ENCODE measurements around the gene SELL. TPM values are rescaled to one million over a fixed set of nuclear protein-coding genes. Genes with fewer than 3 reads are reported as not detected.
A peak's percentile ranks its signal among the peaks of the same experiment; 100 is the strongest.
"Not testable (repeated sequence)": the region's sequence is repeated elsewhere in the genome, so short reads cannot be mapped to it uniquely, and the experiment has no call there.

The SELL gene
- 12.3 TPM for total RNA-seq

DNA sequence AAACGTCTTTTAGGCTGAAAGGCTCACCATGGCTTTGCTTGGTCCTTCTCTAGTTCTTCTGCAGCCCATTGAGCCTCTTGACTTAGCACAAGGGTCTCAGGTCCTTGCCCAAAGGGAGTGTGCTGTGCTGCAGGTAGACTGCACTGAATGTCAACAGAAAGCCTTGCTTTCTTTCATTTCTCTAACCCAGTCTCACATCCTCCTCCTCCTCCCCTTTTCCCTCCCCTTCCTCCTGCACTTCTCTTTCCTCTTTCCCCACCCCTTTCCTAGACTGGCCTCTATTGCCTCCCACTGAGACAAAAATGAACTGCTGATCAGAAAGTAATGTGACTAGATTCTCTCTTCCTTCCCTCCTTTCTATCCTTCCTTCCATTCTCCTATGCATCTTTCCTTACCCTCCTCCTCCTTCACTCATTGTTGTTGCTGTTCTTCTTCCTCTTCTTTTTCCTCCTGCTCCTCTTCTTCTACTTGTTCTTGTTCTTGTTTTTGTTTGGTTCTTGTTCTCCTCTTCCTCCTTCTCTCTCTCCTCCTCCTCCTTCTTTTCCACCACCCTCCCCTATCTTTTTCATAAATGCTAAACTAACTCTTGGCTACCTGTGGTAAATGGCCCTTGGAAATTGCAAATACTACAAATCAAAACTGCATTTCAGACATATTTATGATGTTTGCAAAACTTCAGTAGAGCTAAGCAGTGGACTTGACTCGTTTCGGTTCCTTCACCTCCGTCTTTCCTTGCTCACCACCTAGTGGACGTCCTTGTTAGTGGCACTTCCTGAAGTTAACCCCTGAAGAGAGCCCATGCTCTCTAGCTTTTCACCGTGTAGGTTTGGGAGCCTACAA is at the start of gene SELL:
TSS of gene SELL (minus strand) at position 152 of the 840 bp plus-strand sequence. CDS start at position 30, 122 bp downstream.
- DNase-seq: peak; percentile 11

DNA sequence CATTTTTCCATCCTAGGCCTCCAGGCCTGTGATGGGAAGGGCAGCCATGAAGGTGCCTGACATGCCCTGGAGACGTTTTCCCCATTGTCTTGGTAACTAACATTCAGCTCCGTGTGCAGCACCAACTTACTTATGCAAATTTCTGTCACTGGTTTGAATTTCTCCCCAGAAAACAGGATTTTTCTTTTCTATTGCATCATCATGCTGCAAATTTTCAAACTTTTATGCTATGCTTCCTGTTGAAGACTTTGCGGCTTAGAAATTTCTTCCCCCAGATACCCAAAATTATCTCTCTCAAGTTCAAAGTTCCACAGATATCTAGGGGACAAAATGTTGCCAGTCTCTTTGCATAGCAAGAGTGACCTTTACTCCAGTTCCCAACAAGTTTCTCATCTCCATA is 47.6 kb upstream of the SELL start:
- DNase-seq: no peak

DNA sequence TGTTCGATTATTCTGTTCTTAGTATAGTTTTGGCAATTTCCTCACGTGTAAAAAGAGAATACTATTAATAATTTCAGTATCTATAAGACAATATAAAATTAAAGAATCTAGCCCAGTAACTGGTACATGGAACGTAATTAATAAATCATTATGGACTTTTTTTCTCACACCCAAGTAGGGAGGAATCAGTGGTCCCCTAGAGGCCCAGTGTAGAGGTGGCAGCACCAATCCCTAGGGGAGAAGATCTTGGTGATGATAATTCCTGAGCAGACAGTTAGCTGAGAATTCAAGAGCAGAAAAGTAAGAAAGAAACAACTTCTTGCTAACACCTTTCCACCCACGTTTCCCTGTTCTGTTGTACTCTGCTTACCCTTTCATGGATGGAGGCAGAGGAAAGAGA is 42.1 kb upstream of the SELL start:
- DNase-seq: no peak

DNA sequence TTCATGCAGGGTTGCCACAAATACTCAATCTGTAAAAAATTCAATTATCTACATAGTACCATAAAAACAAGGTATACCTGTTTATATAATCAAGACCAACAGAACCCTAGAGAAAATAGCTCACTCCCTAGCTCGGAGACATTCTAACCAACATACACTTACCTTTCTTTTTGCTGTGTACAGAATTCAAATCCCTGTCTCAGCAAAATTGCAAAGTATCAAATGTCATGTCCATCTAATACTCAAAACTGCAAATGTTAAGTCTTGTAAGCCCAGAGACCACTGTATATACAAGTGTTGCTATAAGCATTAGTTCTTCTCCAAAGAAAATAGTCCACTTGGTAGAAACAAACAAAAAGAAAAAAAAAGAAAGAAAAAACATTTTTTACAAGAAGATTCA is 38.6 kb upstream of the SELL start:
- DNase-seq: no peak

DNA sequence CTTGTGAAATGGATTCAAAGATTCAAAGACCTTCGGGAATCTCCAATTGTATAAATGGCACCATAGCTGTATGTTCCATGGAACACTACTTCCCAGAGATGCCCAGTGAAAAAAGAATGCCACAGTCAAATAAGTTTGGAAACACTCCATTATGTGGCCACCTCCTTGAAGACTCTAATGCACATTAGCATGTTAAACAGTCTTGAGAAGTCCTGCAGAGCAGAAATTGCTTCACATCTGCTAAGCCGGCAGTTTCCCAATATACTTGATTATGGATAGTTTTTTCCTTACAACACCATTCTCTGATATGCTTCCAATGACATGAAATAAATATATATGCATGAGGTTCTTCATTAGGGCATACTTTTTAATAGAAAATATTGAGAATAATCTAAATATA is 35.1 kb upstream of the SELL start:
- no peak for DNase-seq

DNA sequence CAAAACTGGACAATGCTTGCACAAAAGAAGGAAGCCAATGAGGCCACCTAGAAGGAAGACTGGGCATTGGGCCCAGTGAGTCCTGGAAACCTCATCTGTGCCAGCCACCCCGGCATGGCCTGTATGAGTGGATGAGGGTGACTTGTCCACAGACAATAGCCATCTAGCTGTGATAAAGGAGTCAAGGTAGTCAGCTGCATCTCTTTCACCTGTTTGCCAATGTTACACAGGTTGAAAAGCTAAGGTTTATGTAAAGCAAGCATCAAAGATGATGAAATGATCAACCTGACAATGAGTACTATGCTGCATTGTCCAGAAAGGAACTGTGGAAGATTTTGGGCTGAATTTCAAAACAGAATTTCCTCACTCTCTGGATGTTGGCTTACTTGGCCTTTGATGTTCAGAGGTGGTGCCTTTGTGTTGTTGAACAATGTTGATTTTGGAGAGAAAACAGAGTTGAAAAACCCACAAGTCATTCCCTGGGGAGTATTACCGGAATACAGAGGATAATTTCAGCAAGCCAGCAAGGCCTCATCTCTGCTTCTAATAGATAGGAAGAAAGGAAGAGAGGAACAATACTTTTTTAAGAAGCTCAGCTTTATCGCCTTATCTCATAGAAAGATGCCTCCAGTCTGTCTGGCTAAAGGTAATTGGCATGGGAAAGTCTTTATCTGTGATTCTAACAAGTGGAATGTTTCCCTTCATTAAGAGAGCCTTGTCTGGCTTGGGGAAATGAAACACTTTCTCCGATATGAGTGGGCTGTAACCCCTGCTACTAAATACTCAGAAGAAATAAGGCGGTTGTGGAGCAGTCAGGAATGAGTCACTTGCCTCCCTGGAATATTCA is 33.8 kb upstream of the SELL start:
- DNase-seq: no peak

DNA sequence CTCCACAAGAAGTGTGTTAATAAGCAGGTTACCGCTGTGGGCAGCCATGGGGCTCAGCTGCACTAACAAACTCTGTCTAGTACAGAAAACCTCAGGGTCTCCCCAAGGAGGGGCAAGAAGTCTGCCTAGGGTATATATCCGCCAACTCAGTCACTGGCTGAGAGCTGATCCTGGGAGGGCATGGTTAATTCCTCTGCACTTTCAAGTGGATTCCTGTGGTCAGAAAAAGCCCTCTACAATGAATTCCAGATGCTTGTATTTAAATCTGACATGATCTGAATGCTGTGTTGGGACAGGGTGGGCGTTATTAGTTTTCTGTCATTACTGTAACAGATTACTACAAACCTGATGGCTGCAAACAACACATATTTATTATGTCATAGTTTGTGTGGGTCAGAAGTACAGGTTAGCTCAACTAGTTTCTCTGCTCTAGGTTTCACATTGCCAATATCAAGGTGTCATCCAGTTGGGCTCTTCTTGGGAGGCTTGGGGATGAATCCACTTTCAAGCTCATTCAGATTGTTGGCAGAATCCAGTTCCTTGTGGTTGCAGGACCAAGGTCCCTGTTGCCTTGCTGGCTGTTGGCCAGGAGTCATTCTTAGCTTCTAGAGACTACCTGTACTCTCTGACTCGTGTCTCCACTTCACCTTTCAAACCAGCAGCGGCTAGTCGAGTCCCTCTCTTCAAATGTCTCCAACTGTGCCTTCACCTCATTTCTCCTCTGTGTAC is 30.4 kb upstream of the SELL start:
- peak; percentile 7 for DNase-seq

DNA sequence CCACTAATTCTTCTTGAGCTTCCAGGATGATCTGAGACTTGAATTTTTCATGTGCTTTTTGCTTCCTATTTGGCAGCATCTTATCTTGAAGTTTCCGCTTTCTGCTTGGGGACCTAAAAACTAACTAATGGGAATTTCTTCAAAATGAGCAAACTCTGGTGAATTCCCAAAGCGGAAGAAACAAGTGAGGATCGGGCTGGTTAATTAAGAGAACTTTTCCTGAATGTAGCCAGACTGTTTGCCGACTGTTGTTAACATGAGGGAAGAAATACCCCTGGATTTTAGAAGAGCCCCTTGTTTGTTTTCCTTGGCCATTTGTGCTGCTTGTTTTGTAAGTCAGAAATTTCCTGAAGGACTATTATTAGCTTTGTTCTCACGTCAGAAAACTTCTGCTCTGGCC is 28.6 kb upstream of the SELL start:
- no peak for DNase-seq

DNA sequence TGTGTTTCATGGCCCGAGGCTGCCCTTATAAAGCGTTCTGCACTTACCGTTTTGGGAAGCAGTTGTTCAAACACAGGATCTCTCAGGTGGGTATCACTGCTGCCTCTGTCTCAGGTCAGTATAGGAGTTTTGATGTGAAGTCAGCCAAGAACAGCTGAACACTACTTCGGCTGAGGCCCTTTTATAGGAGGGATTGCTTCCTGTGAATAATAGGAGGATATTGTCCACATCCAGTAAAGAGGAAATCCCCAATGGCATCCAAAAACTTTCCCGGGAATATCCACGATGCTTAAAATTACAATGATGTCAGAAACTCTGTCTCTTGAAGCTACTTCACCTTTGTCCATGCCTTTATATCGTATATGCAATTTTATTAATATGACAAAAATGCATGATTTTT is 22.5 kb upstream of the SELL start, which contains the start of gene SELE:
TSS of gene SELE (minus strand) at position 156 of the 400 bp plus-strand sequence. CDS start 467 bp downstream, outside the sequence.
- no peak for DNase-seq

DNA sequence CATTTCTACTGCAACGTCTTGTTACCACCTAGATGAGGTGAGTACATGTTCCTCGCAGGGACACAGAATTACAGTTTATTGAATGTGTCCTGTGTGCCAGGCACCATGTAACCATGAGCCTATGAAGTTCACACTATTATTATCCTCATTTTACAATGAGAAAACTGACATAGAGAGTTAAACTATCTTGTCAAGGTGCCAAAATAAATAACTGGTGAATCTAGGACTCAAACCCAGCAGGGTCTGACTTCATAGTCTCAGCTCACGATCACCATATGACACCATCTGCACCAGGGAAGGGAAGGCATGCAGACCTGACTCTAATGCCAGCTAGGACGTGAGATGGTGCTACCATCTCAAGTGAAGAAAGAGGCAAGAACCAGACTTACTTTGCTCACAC is 20.0 kb upstream of the SELL start:
- DNase-seq: no peak

DNA sequence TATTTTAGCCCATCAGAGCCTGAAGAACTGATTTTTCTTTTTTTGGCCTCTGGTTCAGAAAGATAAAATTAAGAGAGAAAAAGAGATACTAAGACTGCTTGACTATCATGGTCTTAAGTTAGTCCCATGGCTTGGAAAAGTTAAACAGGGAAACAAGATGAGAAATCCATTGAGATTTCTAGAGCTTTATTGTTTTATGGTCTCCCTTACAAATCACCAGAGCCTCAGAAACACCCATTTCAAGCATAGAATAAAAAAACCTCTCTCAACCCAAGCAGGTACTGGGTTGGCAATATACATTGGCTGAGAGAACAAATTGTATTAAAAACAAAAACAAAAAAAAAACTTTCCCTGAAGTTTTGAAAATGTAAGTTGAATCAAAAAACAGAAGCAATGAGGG is 18.6 kb upstream of the SELL start:
- no peak for DNase-seq

DNA sequence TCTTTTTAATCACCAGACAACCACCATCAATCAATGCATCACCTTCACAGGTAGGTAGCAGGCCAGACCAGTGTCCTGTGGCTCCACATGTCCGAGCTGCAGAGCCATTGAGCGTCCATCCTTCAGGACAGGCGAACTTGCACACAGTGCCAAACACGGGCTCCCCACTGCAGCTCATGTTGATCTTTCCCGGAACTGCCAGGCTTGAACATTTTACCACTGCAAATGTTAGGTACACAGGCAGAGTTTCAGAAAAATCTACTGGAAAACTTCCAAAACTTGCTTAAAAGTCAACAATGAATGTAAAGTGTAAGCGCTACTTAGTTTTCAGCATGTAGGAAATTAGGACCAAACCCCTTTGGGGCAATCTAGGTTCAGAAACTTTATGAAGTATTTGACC is 15.9 kb upstream of the SELL start:
- no peak for DNase-seq

DNA sequence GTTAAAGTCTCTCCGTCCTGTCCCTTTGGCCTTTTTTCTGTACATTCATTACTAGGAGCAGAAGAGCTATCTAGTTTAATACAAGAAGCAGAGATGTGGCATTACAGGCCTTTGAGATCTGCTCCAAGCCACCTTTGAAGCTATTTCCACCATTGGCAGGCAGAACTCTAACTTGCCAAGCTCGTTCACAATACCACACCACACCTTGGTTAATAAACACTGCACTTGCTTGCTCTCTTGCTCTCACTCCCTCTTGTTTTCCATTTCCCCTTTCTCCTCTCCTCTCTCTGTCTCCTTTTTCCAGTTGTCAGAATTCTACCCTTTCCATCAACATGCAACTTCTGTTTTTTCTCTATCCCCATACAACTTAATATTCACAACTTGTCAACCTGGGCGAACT is 15.4 kb upstream of the SELL start:
- DNase-seq: no peak

DNA sequence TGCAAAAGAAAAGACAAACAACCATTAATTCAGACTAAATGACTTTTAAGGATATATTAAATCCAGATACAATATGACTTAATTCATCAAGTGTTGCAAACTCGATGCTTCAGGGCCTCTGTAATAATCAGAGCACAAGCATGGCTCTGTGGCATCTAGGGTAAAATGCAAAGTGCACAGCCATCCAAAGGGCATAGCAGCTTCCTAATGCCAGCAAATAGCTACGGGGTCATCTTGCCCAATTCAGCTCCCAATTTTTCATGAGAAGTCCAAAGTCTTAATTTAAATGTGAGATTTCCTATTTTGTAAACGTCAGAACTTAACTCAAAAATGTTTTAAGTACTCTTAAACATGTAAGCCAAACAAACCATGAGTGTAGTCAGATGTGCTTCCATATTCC is 14.5 kb upstream of the SELL start:
- no peak for DNase-seq

DNA sequence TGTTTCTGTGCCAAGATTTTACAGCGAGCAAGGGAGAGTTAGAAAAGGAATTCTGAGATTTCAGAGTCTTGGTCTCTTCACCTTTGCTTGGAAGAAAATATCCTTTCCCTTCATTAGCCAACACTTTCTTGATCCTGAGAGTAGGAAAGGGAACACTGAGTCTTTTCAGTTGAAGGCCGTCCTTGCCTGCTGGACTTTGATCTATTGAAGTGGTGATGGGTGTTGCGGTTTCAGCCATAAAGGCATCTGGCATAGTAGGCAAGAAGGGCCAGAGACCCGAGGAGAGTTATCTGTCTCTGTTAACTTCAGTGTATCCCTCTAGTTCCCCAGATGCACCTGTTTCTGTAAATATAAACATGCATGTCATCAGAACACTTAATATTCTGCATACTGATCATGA is 12.7 kb upstream of the SELL start:
- no peak for DNase-seq

DNA sequence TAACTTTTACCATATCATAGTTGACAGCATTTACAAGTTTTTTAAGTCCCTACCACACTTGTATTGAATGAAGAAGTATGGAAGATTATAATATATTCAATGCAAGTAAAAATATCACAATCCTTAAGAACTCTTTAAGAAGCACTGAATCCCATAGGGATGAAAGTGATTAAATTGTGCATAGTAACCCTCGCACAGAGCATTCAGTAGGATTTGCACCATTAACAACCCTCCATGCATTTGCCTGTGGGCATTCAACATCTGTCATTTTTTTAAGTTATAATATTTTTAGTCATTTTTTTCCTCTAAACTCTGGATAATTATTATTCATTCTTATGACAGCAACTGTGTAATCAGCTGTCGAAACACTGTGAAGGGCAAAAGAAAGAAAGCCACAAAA is 12.3 kb upstream of the SELL start:
- DNase-seq: no peak

DNA sequence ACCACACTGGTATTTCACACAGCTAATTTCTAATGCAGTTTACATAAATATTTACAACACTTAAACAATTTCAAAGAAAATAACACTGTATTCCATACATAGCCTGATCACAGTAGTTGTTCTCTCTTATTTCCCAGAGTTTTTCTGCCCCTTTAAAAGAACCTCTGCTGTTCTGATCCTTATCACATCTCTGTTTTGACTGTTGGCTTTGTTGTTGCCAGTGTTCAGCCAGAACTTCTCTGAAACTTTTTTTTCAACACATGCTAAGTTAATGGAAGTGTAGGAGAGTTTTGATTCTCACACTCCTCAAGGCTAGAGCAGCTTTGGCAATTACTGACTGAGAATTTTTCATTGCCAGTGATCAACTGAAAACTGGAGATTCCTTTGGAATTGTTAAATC is 11.4 kb upstream of the SELL start:
- no peak for DNase-seq

DNA sequence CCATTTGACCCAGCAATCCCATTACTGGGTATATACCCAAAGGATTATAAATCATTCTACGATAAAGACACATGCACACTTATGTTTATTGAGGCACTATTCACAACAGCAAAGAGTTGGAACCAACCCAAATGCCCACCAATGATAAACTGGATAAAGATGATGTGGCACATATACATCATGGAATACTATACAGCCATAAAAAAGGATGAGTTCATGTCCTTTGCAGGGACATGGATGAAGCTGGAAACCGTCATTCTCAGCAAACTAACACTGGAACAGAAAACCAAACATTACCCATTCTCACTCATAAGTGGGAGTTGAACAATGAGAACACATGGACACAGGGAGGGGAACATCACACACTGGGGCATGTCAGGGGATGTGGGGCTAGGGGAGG is 3.7 kb upstream of the SELL start:
- not testable (repeated sequence) for DNase-seq

DNA sequence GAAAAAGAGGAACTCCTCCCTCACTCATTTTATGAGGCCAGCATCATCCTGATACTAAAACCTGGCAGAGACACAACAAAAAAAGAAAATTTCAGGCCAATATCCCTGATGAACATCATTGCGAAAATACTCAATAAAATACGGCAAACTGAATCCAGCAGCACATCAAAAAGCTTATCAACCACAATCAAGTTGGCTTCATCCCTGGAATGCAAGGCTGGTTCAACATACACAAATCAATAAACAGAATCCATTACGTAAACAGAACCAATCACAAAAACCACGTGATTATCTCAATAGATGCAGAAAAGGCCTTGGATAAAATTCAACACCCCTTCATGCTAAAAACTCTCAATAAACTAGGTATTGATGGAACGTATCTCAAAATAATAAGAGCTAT is 1.7 kb upstream of the SELL start:
- DNase-seq: not testable (repeated sequence)

DNA sequence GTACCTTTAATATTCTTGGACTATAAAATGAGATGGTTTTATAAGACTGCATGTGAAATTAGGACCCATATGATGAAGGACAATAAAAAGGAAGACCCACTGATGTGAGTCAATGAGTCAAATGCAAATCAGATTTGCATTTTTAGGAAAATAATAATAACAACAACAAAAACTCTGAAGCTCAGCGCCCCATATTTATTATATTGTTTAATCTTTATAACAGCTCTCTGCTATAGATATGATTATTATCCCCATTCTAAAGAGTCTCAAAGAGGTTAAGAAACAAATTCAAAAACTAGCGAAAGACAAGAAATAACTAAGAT is 850 bp upstream of the SELL start:
- no peak for DNase-seq

DNA sequence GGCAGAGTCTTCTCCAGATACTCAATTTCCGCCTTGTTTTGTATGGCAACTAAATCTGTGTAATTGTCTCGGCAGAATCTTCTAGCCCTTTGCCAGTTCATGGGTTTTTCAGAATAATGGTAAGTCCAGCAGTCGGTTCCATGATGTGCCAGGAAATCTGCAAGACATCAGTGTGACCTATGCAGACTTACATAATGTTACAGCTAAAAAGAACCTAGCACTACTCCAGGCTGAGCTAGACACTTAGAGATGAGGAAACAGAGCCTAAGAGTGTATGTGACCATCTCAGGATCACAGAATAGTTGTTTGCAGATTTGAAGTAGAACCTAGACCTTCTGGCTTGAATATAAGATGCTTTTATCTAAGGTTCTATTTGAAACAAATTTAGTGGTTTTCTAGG is 2.8 kb downstream of the SELL start:
- DNase-seq: no peak

DNA sequence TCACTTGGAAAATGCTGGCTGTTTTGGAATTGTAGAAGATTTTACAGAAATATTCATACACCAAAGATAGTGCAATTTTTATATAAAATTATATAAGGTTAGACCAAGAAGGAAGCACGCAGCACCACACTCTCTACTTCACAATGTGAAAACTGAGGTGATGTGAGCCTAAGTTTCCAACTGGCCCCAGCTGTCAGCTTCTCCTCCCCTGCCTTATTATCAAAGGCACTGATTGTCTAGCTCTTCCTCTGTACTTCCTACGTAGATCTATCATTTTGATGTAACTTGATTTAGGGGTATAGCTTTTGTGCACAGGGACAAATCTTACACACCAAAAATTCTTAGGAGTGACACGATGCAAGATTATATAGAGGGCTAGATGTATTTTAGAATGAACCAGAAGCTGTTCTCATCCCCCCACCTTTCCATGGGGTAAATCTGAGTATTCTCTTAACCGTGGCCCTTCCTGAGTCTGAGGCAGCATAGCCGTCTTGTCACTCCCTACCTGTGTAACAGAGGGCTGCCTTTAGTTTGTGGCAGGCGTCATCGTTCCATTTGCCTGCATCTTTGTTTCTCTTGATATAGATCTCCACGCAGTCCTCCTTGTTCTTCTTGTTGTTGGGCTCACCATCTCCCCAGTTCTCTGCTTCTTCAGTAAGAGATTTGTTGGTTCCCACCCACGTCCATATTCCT is 3.4 kb downstream of the SELL start:
- DNase-seq: no peak
